GM12891 (cell line): ENCODE measurements around the gene RGL3.

Experiments
- POLR2A ChIP-seq: IDR thresholded peaks from 2 replicates; pipeline ENCODE4 v1.6.1; 2011; ENCODE audit warnings: low read depth, low read length, control low read depth
- POLR2AphosphoS5 ChIP-seq: IDR thresholded peaks from 2 replicates; pipeline ENCODE4 v1.6.1; 2011; ENCODE audit warnings: low read depth, low read length, control low read depth

GRCh38 chr19:11359421-11359820 is 59.7 kb downstream of the RGL3 start:
- TF ChIP-seq POLR2AphosphoS5 (no peak), POLR2A (no peak)
